ENCODE data around the gene NKAIN2.
"Not testable (repeated sequence)": the region's sequence is repeated elsewhere in the genome, so short reads cannot be mapped to it uniquely, and the experiment has no call there.

NKAIN2 gene

DNA sequence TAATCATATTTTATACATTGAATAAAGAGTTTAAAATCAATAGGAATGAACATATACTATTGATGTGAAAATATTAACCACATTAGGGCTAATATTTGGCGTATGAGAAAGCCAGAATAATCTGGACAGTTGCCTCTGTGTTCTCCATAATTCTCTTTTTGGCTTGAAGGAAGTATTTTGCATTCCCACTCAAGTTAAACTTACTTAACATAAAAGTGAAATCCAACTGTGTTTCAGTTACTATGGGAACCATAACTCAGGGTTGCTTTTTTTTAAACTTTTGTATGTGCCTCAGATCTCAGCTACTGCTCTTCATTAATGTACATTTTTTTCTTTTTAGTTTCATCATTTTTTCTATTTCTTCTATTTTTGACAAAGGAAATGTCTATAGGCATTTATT lies 479.8 kb downstream of the NKAIN2 start:
- no peak for DNase-seq (ENCODE audit: low read depth)
- H3K4me3 ChIP-seq (ENCODE audit: low read depth, low read length): no peak overlapping the region
- no peak for TF ChIP-seq MYC (IDR thresholded peaks at IDR 0.05; ENCODE audit: low read depth, low read length)

DNA sequence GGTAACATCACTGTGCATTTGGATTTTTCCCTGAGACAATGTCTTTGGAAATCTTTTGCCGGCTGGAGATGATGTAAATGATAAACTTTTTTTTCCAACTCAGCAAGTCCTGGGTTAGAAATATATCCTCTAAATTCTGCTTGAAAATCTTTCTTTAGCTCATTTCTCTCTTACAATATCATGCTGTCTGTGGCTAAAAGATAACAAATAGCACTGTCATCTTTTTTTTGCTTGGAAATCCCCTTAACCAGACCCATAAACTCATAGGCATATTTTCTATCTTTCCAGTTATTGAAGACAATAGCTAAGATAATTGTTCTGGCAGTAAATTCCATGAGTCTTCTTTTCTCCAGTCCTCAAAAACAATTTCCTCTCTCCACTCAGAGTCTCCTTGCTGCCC lies 481.5 kb downstream of the NKAIN2 start:
- H3K4me3 ChIP-seq (ENCODE audit: low read depth, low read length): no peak overlapping the region
- TF ChIP-seq, protein P1, sequence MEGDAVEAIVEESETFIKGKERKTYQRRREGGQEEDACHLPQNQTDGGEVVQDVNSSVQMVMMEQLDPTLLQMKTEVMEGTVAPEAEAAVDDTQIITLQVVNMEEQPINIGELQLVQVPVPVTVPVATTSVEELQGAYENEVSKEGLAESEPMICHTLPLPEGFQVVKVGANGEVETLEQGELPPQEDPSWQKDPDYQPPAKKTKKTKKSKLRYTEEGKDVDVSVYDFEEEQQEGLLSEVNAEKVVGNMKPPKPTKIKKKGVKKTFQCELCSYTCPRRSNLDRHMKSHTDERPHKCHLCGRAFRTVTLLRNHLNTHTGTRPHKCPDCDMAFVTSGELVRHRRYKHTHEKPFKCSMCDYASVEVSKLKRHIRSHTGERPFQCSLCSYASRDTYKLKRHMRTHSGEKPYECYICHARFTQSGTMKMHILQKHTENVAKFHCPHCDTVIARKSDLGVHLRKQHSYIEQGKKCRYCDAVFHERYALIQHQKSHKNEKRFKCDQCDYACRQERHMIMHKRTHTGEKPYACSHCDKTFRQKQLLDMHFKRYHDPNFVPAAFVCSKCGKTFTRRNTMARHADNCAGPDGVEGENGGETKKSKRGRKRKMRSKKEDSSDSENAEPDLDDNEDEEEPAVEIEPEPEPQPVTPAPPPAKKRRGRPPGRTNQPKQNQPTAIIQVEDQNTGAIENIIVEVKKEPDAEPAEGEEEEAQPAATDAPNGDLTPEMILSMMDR (IDR thresholded peaks at IDR 0.05; ENCODE audit: low read depth, low read length): no peak
- TF ChIP-seq, protein P2, sequence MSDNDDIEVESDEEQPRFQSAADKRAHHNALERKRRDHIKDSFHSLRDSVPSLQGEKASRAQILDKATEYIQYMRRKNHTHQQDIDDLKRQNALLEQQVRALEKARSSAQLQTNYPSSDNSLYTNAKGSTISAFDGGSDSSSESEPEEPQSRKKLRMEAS (IDR thresholded peaks at IDR 0.05; ENCODE audit: low read depth, low read length): no peak
- no peak for TF ChIP-seq MYC (IDR thresholded peaks at IDR 0.05; ENCODE audit: low read depth, low read length)
- TF ChIP-seq POLR2A (IDR thresholded peaks at IDR 0.05; ENCODE audit: extremely low read depth, insufficient read length): no peak
- no peak for DNase-seq (ENCODE audit: low read depth)

DNA sequence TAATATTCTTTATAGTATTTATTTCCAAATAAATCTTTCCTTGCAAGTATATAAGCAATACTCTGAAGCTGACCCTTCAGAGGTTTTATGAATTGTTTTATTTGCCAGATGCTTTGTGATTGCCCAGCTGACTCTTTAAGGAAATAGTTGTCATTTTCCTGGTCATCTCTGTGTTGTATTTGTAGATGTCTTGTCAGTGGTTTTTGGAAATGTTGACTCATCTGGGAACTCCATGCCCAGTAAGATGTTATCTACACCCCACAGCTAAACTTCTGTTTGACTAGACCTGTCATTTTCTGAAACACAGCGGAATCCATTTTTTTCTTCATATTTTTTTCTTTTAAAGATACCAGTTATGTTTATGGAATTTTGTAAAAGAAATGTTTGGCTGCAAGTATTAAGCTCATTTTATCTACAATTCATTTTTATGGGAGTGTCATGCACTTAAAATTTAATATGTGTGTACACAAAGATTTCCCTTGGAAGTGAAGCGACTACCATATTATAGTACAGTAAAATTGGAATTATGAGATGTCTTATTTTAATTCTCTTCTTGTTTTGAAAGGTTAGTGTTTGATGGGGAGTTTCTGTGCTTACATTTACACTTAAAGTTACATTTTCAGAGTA lies 491.0 kb downstream of the NKAIN2 start:
- H3K4me3 ChIP-seq (ENCODE audit: low read depth, low read length): no peak overlapping the region
- no peak for DNase-seq (ENCODE audit: low read depth)
- TF ChIP-seq, protein P2 (IDR thresholded peaks at IDR 0.05; ENCODE audit: low read depth, low read length): no peak
- TF ChIP-seq POLR2A (IDR thresholded peaks at IDR 0.05; ENCODE audit: extremely low read depth, insufficient read length) (no peak), MYC (IDR thresholded peaks at IDR 0.05; ENCODE audit: low read depth, low read length) (no peak)
- TF ChIP-seq, protein P1 (IDR thresholded peaks at IDR 0.05; ENCODE audit: low read depth, low read length): no peak

DNA sequence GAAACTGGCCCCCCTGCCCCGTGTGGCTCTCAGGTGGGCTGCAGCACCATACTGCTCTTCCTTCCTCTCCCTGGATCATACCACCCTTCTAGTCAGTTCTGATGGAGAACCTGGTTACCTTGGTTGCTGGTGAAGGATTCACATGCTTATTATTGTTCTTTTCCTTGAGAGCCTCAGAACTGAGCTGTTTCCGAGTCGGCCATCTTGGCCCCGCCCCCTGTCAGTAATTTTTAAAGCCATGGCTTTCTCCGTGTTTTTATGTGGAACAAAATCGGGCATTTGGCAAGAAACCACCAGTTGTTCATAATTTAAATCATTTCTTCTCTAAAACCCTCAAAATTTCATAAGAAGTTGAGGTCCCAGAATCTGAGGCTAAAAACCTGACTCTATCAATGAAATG lies 493.8 kb downstream of the NKAIN2 start:
- TF ChIP-seq, protein P2 (IDR thresholded peaks at IDR 0.05; ENCODE audit: low read depth, low read length): no peak
- TF ChIP-seq POLR2A (IDR thresholded peaks at IDR 0.05; ENCODE audit: extremely low read depth, insufficient read length): no peak
- TF ChIP-seq, protein P1 (IDR thresholded peaks at IDR 0.05; ENCODE audit: low read depth, low read length): no peak
- TF ChIP-seq MYC (IDR thresholded peaks at IDR 0.05; ENCODE audit: low read depth, low read length): no peak
- no peak overlapping the region for H3K4me3 ChIP-seq (ENCODE audit: low read depth, low read length)

DNA sequence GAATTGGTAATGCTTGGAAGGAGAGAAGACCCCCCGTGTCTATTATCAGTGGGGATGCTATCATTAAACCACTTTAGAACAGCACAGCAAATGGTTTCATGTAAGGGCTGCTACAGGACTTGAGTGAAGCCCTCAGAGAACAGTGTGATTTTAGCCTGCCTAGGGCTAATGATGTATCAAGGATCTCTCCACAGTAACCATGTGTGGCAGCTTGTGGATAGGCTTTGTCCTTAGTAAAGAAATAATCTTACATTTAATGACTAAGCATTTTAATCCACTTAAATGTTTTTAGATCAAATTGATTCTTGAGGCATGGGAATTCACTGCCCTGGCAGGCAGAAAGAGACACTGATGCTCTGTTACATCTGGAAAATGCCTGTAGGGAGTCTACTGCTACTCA lies 495.1 kb downstream of the NKAIN2 start:
- TF ChIP-seq, protein P2 (IDR thresholded peaks at IDR 0.05; ENCODE audit: low read depth, low read length): no peak
- TF ChIP-seq POLR2A (IDR thresholded peaks at IDR 0.05; ENCODE audit: extremely low read depth, insufficient read length) (no peak), MYC (IDR thresholded peaks at IDR 0.05; ENCODE audit: low read depth, low read length) (no peak)
- TF ChIP-seq, protein P1 (IDR thresholded peaks at IDR 0.05; ENCODE audit: low read depth, low read length): no peak
- no peak for DNase-seq (ENCODE audit: low read depth)
- no peak overlapping the region for H3K4me3 ChIP-seq (ENCODE audit: low read depth, low read length)

More for the DNA sequence above, 493.8 kb downstream of the NKAIN2 start:
- DNase-seq (ENCODE audit: low read depth): no peak

DNA sequence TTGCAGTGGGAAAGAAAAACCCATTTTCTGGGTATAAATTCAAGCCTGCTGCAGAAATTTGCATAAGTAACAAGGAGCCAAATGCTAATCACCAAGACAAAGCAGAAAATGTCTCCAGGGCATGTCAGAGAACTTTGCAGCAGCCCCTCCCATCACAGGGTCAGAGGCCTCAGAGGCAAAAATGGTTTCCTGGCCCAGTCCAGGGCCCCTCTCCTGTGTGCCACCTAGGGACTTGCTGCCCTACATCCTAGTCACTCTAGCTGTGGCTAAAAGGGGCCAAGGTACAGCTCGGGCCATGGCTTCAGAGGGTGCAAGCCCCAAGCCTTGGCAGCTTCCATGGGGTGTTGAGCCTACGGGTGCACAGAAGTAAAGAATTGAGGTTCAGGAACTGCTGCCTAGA lies 497.2 kb downstream of the NKAIN2 start:
- not testable (repeated sequence) for DNase-seq (ENCODE audit: low read depth); H3K4me3 ChIP-seq (ENCODE audit: low read depth, low read length)

DNA sequence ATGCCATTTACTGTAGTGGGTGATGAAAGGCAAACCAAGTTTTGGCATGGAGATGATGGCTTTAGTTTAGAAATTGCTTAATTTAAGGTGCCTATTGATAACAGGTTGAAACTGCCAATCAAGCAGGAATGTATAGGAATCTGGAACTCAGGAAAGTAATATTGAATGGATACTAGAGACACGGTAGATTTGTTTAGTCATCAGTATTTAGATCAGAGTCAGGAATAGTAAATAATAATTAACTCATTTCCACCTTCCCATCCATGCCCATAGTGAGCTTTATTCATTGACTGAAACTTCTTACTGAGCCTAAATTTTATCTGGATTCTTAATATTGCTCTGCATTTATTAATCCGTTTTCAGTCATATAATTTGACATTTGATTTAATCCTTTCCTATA lies 500.3 kb downstream of the NKAIN2 start:
- DNase-seq (ENCODE audit: low read depth): no peak
- no peak for TF ChIP-seq MYC (IDR thresholded peaks at IDR 0.05; ENCODE audit: low read depth, low read length)
- TF ChIP-seq, protein P2 (IDR thresholded peaks at IDR 0.05; ENCODE audit: low read depth, low read length): no peak
- TF ChIP-seq, protein P1 (IDR thresholded peaks at IDR 0.05; ENCODE audit: low read depth, low read length): no peak
- no peak for TF ChIP-seq POLR2A (IDR thresholded peaks at IDR 0.05; ENCODE audit: extremely low read depth, insufficient read length)
- H3K4me3 ChIP-seq (ENCODE audit: low read depth, low read length): no peak overlapping the region
